ENCODE measurements around the gene TLX1. TPM values are rescaled to one million over a fixed set of nuclear protein-coding genes. Genes with fewer than 3 reads are reported as not detected.
"Not testable (repeated sequence)": the region's sequence is repeated elsewhere in the genome, so short reads cannot be mapped to it uniquely, and the experiment has no call there.

Gene TLX1
- total RNA-seq, 2 experiments from 2014 or later: not detected

- Mint-ChIP-seq H3K27ac (no peak overlapping the region), H3K27me3 (ENCODE audit: low read depth) (peaks cover 72% of the 10 kb centered on the region), H3K9me3 (ENCODE audit: insufficient read depth) (no peaks in the 10 kb centered on the region), H3K36me3 (ENCODE audit: low read depth) (no peaks in the 10 kb centered on the region), H3K4me1 (ENCODE audit: low read depth) (peaks cover 5% of the 10 kb centered on the region), H3K4me3 (no peak overlapping the region)
- DNase-seq (no peak), ATAC-seq (no peak)
- POLR2A ChIA-PET: no interaction called here
- CTCF ChIA-PET: interaction anchor here (1.2 to 9.5 kb wide), 2 partner anchors 37 to 48 kb away, joined by 3 to 355 read pairs; no protein-coding TSS in a partner anchor
Measured at GRCh38 chr10:101145145-101145544, 14.0 kb downstream of the TLX1 start.

- Mint-ChIP-seq H3K27ac (no peak overlapping the region), H3K4me1 (ENCODE audit: low read depth) (peaks cover 2% of the 10 kb centered on the region), H3K27me3 (ENCODE audit: low read depth) (peaks cover 71% of the 10 kb centered on the region), H3K4me3 (no peak overlapping the region), H3K9me3 (ENCODE audit: insufficient read depth) (no peaks in the 10 kb centered on the region), H3K36me3 (ENCODE audit: low read depth) (no peaks in the 10 kb centered on the region)
- DNase-seq: no peak
- CTCF ChIA-PET: interaction anchor here (1.2 to 9.5 kb wide), 3 partner anchors 16 to 48 kb away, joined by 3 to 355 read pairs (median 3); no protein-coding TSS in a partner anchor
- POLR2A ChIA-PET: no interaction called here
- ATAC-seq: no peak
Measured at GRCh38 chr10:101145750-101146391, 14.8 kb downstream of the TLX1 start.

GRCh38 chr10:101146392-101147251, 15.5 kb downstream of the TLX1 start:
- ATAC-seq: no peak
- H3K4me3 Mint-ChIP-seq: no peak overlapping the region
- no peak for DNase-seq
- H3K27me3 Mint-ChIP-seq (ENCODE audit: low read depth): peaks cover 70% of the 10 kb centered on the region
- no peaks in the 10 kb centered on the region for H3K9me3 Mint-ChIP-seq (ENCODE audit: insufficient read depth)
- ChIA-PET POLR2A (no interaction called here), CTCF (interaction anchor here (1.4 to 9.5 kb wide), 4 partner anchors 10 to 132 kb away, joined by 3 to 355 read pairs (median 5); no protein-coding TSS in a partner anchor)
- no peaks in the 10 kb centered on the region for H3K36me3 Mint-ChIP-seq (ENCODE audit: low read depth)
- H3K4me1 Mint-ChIP-seq (ENCODE audit: low read depth): peaks cover 2% of the 10 kb centered on the region
- H3K27ac Mint-ChIP-seq: no peak overlapping the region

- Mint-ChIP-seq H3K9me3 (ENCODE audit: insufficient read depth) (no peaks in the 10 kb centered on the region), H3K27me3 (ENCODE audit: low read depth) (peaks cover 59% of the 10 kb centered on the region), H3K27ac (no peak overlapping the region), H3K4me3 (no peak overlapping the region), H3K4me1 (ENCODE audit: low read depth) (no peaks in the 10 kb centered on the region), H3K36me3 (ENCODE audit: low read depth) (no peaks in the 10 kb centered on the region)
- POLR2A ChIA-PET: no interaction called here
- no peak for ATAC-seq
- CTCF ChIA-PET: interaction anchor here (1.0 to 6.7 kb wide), 5 partner anchors 9 to 139 kb away, joined by 3 to 46 read pairs (median 7); no protein-coding TSS in a partner anchor
- no peak for DNase-seq
Measured at GRCh38 chr10:101151395-101151794, 20.3 kb downstream of the TLX1 start.

- no peak for ATAC-seq
- DNase-seq: no peak
- ChIA-PET POLR2A (no interaction called here), CTCF (interaction anchor here (1.0 to 6.7 kb wide), 4 partner anchors 9 to 138 kb away, joined by 4 to 46 read pairs (median 10); no protein-coding TSS in a partner anchor)
- Mint-ChIP-seq H3K27ac (no peak overlapping the region), H3K9me3 (ENCODE audit: insufficient read depth) (no peaks in the 10 kb centered on the region), H3K4me1 (ENCODE audit: low read depth) (no peaks in the 10 kb centered on the region), H3K36me3 (ENCODE audit: low read depth) (no peaks in the 10 kb centered on the region), H3K4me3 (no peak overlapping the region), H3K27me3 (ENCODE audit: low read depth) (peaks cover 58% of the 10 kb centered on the region)
Measured at GRCh38 chr10:101152316-101152715, 21.2 kb downstream of the TLX1 start.

GRCh38 chr10:101154506-101154905, 23.4 kb downstream of the TLX1 start:
- H3K4me1 Mint-ChIP-seq (ENCODE audit: low read depth); ATAC-seq; DNase-seq; H3K27ac Mint-ChIP-seq; POLR2A ChIA-PET; H3K36me3 Mint-ChIP-seq (ENCODE audit: low read depth); H3K4me3 Mint-ChIP-seq; H3K9me3 Mint-ChIP-seq (ENCODE audit: insufficient read depth): not testable (repeated sequence)
- CTCF ChIA-PET: interaction anchor here (0.5 to 6.7 kb wide), 4 partner anchors 12 to 665 kb away, joined by 3 to 46 read pairs (median 5); no protein-coding TSS in a partner anchor
- peaks cover 49% of the 10 kb centered on the region for H3K27me3 Mint-ChIP-seq (ENCODE audit: low read depth)

GRCh38 chr10:101155896-101156295, 24.8 kb downstream of the TLX1 start:
- Mint-ChIP-seq H3K27ac (no peak overlapping the region), H3K4me3 (no peak overlapping the region), H3K9me3 (ENCODE audit: insufficient read depth) (no peaks in the 10 kb centered on the region), H3K4me1 (ENCODE audit: low read depth) (no peaks in the 10 kb centered on the region), H3K27me3 (ENCODE audit: low read depth) (peaks cover 46% of the 10 kb centered on the region), H3K36me3 (ENCODE audit: low read depth) (no peaks in the 10 kb centered on the region)
- CTCF ChIA-PET: interaction anchor here (0.7 to 6.7 kb wide), 3 partner anchors 9 to 145 kb away, joined by 3 to 46 read pairs (median 5); no protein-coding TSS in a partner anchor
- ATAC-seq (no peak), DNase-seq (no peak)
- POLR2A ChIA-PET: no interaction called here

- Mint-ChIP-seq H3K27ac (no peak overlapping the region), H3K9me3 (ENCODE audit: insufficient read depth) (no peaks in the 10 kb centered on the region), H3K4me3 (no peak overlapping the region), H3K27me3 (ENCODE audit: low read depth) (peaks cover 51% of the 10 kb centered on the region), H3K4me1 (ENCODE audit: low read depth) (peaks cover 4% of the 10 kb centered on the region), H3K36me3 (ENCODE audit: low read depth) (no peaks in the 10 kb centered on the region)
- no peak for DNase-seq
- POLR2A ChIA-PET: no interaction called here
- CTCF ChIA-PET: interaction anchor here (1.4 to 2.1 kb wide), 2 partner anchors 11 to 16 kb away, joined by 5 to 7 read pairs; no protein-coding TSS in a partner anchor
- ATAC-seq: no peak
Measured at GRCh38 chr10:101157756-101158458, 26.8 kb downstream of the TLX1 start.

GRCh38 chr10:101158459-101159058, 27.5 kb downstream of the TLX1 start:
- no peaks in the 10 kb centered on the region for H3K9me3 Mint-ChIP-seq (ENCODE audit: insufficient read depth)
- ATAC-seq (no peak), DNase-seq (no peak)
- H3K36me3 Mint-ChIP-seq (ENCODE audit: low read depth): no peaks in the 10 kb centered on the region
- H3K4me1 Mint-ChIP-seq (ENCODE audit: low read depth): peaks cover 4% of the 10 kb centered on the region
- no peak overlapping the region for H3K27ac Mint-ChIP-seq
- peaks cover 53% of the 10 kb centered on the region for H3K27me3 Mint-ChIP-seq (ENCODE audit: low read depth)
- no peak overlapping the region for H3K4me3 Mint-ChIP-seq
- POLR2A ChIA-PET: no interaction called here
- CTCF ChIA-PET: interaction anchor here (1.2 to 1.4 kb wide), 2 partner anchors 9 to 16 kb away, joined by 3 to 7 read pairs; no protein-coding TSS in a partner anchor

GRCh38 chr10:101161494-101162299, 30.6 kb downstream of the TLX1 start:
- ChIA-PET CTCF (interaction anchor here (0.6 to 2.1 kb wide), 36 partner anchors 9 to 426 kb away, joined by 3 to 15 read pairs (median 4); partner anchors contain the start of genes DPCD and POLL), POLR2A (no interaction called here)
- no peaks in the 10 kb centered on the region for H3K9me3 Mint-ChIP-seq (ENCODE audit: insufficient read depth)
- no peak overlapping the region for H3K27ac Mint-ChIP-seq
- no peak overlapping the region for H3K4me3 Mint-ChIP-seq
- H3K36me3 Mint-ChIP-seq (ENCODE audit: low read depth): no peaks in the 10 kb centered on the region
- H3K27me3 Mint-ChIP-seq (ENCODE audit: low read depth): peaks cover 52% of the 10 kb centered on the region
- peak; percentile 88 for ATAC-seq
- peak; percentile 77 for DNase-seq
- H3K4me1 Mint-ChIP-seq (ENCODE audit: low read depth): peaks cover 4% of the 10 kb centered on the region

Data from activated CD8-positive, alpha-beta T cell treated with anti-CD3 and anti-CD28 coated beads, Interleukin-2, amount 10 ng/mL, durations not matched to agents 7 days and 5 days (primary cell).